GM23338 (cell line): ENCODE measurements around the gene CDH4. TPM values are rescaled to one million over a fixed set of nuclear protein-coding genes. Genes with fewer than 3 reads are reported as not detected.

ENCODE experiments used
- ATAC-seq: fragments of 200-7000 bp; cut with Tn5 transposase; 3 replicates; pipeline ENCODE4 v1.9.1; 2020
- DNase-seq: peaks from one replicate; pipeline ENCODE4 v3.0.0-alpha.2; 2015; ENCODE audit warnings: low spot score
- H2AFZ ChIP-seq: fragments of 200-600 bp; sonication (generic); 2 replicates; pipeline ENCODE4 v1.8.0; 2016; ENCODE audit warnings: antibody characterized with exemption, mild to moderate bottlenecking, moderate library complexity
- H3F3A ChIP-seq: fragments of 200-600 bp; sonication (generic); replicated peaks from 2 replicates; pipeline ENCODE4 v1.8.0; 2017; ENCODE audit warnings: antibody characterized with exemption, mixed run types, low read depth
- H3K27ac ChIP-seq: fragments of 200-600 bp; sonication (generic); 2 replicates; pipeline ENCODE4 v1.6.1; 2016; ENCODE audit warnings: low read depth
- H3K27me3 ChIP-seq: fragments of 200-600 bp; sonication (generic); 2 replicates; pipeline ENCODE4 v1.8.0; 2016; ENCODE audit warnings: mild to moderate bottlenecking, mixed run types, moderate library complexity; ENCODE audit not compliant: insufficient read depth
- H3K36me3 ChIP-seq: fragments of 200-600 bp; sonication (generic); 2 replicates; pipeline ENCODE4 v1.8.0; 2016; ENCODE audit warnings: mild to moderate bottlenecking; ENCODE audit not compliant: insufficient read depth
- H3K4me1 ChIP-seq: fragments of 200-600 bp; sonication (generic); 2 replicates; pipeline ENCODE4 v1.8.0; 2016; ENCODE audit warnings: mild to moderate bottlenecking, moderate library complexity; ENCODE audit not compliant: insufficient read depth
- H3K4me2 ChIP-seq: fragments of 200-600 bp; sonication (generic); 2 replicates; pipeline ENCODE4 v1.7.1; 2017; ENCODE audit warnings: mixed run types
- H3K4me3 ChIP-seq: fragments of 200-600 bp; sonication (generic); 2 replicates; pipeline ENCODE4 v1.6.1; 2016; ENCODE audit warnings: mixed run types
- H3K79me2 ChIP-seq: fragments of 200-600 bp; sonication (generic); replicated peaks from 2 replicates; pipeline ENCODE4 v1.8.0; 2017; ENCODE audit warnings: mild to moderate bottlenecking; ENCODE audit not compliant: insufficient read depth
- H3K9me2 ChIP-seq: fragments of 200-600 bp; sonication (generic); 2 replicates; pipeline ENCODE4 v1.8.0; 2017; ENCODE audit not compliant: insufficient read depth
- H4K20me1 ChIP-seq: fragments of 200-600 bp; sonication (generic); replicated peaks from 2 replicates; pipeline ENCODE4 v1.8.0; 2017; ENCODE audit warnings: mild to moderate bottlenecking; ENCODE audit not compliant: insufficient read depth
- H3K27ac Mint-ChIP-seq: 2 replicates; pipeline ENCODE4 v1.8.0; 2020; ENCODE audit warnings: inconsistent platforms, mild to moderate bottlenecking, moderate library complexity, mixed read lengths
- H3K27me3 Mint-ChIP-seq: 3 replicates; pipeline ENCODE4 v1.8.0; 2022; ENCODE audit warnings: low read depth, mild to moderate bottlenecking, moderate library complexity, mixed read lengths, inconsistent platforms; ENCODE audit not compliant: insufficient read depth, poor library complexity
- H3K36me3 Mint-ChIP-seq: 3 replicates; pipeline ENCODE4 v1.8.0; 2021; ENCODE audit warnings: low read depth, mild to moderate bottlenecking, inconsistent platforms, moderate library complexity, mixed read lengths
- H3K4me1 Mint-ChIP-seq: 3 replicates; pipeline ENCODE4 v1.8.0; 2020; ENCODE audit warnings: mild to moderate bottlenecking, inconsistent platforms, mixed read lengths
- H3K4me3 Mint-ChIP-seq: 3 replicates; pipeline ENCODE4 v1.8.0; 2021; ENCODE audit warnings: moderate library complexity, mild to moderate bottlenecking, inconsistent platforms, mixed read lengths
- H3K9me3 Mint-ChIP-seq: 3 replicates; pipeline ENCODE4 v1.8.0; 2020; ENCODE audit warnings: moderate library complexity, mild to moderate bottlenecking, inconsistent platforms, mixed read lengths
- JUNB ChIP-seq: IDR thresholded peaks from one replicate; pipeline ENCODE4 v1.6.1; 2016; ENCODE audit warnings: antibody characterized with exemption; ENCODE audit not compliant: unreplicated experiment
- ZNF462 ChIP-seq: fragments of 250-450 bp; sonication (Bioruptor Pico); IDR thresholded peaks from 2 replicates; pipeline ENCODE4 v1.5.0; 2020; ENCODE audit warnings: mild to moderate bottlenecking, moderate library complexity
- polyA plus RNA-seq: library from polyadenylated mRNA; unstranded; fragments of >200 nt; fragmentation: Nextera tagmentation; extraction: Ambion mirVana; gene quantifications from 2 replicates; pipeline ENCODE4 v1.2.1, GENCODE V29; 2016
- total RNA-seq: library from RNA; depleted of rRNA; stranded (reverse); fragments of >200 nt; shearing (Covaris generic); gene quantifications from 2 replicates; pipeline ENCODE4 v1.2.3, GENCODE V29; 2014
- TF ChIP-seq, protein P1 (sequence below): IDR thresholded peaks from 2 replicates; pipeline ENCODE4 v1.6.1; 2016; ENCODE audit warnings: antibody characterized with exemption
- TF ChIP-seq, protein P2 (sequence below), 2 experiments: fragments of 200-600 bp in 1 of 2; sonication (generic) in 1 of 2; conservative IDR thresholded peaks; 2 replicates each; pipeline versions ENCODE4 v1.5.1 to v1.6.1; 2016 to 2017; ENCODE audit warnings: antibody characterized with exemption in 2 of 2, low read depth in 2 of 2, mild to moderate bottlenecking in 2 of 2, moderate library complexity in 1 of 2

CDH4 gene
- total and polyA plus RNA-seq, 2 experiments from 2014 or later, result 1.2 to 4.2 TPM

DNA sequence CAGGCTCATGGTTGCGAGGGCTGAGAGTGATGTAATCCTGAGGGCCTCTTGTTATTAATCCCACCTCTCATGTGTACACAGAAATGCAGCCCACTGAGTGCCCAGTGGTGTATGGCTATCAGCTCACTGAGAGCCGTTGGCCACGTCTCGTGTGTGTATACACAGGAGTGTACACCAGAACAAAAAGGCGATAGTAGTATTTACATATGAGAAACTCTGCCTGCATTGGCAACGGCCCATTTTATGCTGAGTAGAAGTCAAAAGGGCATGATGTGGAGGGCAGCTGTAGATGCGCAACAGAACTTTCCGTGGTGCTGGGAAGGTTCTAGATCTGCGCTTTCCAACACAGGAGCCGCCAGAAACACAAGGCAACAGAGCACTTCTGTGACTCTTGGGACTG is 28.9 kb upstream of the CDH4 start:
- Histone ChIP-seq H3K9me2 (peaks cover 4% of the 10 kb centered on the region; the same call in 1 of the 2 replicates), H3K27me3 (peaks cover 9% of the 10 kb centered on the region; the same call in 1 of the 2 replicates), H3K4me3 (no peak overlapping the region), H4K20me1 (no peaks in the 10 kb centered on the region), H2AFZ (no peak overlapping the region), H3K79me2 (no peaks in the 10 kb centered on the region), H3K27ac (no peak overlapping the region), H3K36me3 (no peaks in the 10 kb centered on the region), H3K4me2 (no peak overlapping the region), H3F3A (no peaks in the 10 kb centered on the region), H3K4me1 (no peaks in the 10 kb centered on the region)
- H3K9me3 Mint-ChIP-seq, result peaks cover under 1% of the 10 kb centered on the region; the same call in 1 of the 3 replicates
- ATAC-seq, result no peak
- 0 out of 3 replicates have a peak, but pooled peaks cover under 1% of the 10 kb centered on the region for H3K4me1 Mint-ChIP-seq
- H3K27me3 Mint-ChIP-seq, result peaks cover 18% of the 10 kb centered on the region
- TF ChIP-seq, protein P1, sequence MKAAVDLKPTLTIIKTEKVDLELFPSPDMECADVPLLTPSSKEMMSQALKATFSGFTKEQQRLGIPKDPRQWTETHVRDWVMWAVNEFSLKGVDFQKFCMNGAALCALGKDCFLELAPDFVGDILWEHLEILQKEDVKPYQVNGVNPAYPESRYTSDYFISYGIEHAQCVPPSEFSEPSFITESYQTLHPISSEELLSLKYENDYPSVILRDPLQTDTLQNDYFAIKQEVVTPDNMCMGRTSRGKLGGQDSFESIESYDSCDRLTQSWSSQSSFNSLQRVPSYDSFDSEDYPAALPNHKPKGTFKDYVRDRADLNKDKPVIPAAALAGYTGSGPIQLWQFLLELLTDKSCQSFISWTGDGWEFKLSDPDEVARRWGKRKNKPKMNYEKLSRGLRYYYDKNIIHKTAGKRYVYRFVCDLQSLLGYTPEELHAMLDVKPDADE, result no peak
- TF ChIP-seq, protein P2, sequence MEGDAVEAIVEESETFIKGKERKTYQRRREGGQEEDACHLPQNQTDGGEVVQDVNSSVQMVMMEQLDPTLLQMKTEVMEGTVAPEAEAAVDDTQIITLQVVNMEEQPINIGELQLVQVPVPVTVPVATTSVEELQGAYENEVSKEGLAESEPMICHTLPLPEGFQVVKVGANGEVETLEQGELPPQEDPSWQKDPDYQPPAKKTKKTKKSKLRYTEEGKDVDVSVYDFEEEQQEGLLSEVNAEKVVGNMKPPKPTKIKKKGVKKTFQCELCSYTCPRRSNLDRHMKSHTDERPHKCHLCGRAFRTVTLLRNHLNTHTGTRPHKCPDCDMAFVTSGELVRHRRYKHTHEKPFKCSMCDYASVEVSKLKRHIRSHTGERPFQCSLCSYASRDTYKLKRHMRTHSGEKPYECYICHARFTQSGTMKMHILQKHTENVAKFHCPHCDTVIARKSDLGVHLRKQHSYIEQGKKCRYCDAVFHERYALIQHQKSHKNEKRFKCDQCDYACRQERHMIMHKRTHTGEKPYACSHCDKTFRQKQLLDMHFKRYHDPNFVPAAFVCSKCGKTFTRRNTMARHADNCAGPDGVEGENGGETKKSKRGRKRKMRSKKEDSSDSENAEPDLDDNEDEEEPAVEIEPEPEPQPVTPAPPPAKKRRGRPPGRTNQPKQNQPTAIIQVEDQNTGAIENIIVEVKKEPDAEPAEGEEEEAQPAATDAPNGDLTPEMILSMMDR (conservative IDR thresholded peaks at IDR 0.05; ENCODE audit: low read depth in 2 of 2), result no peak
- TF ChIP-seq JUNB (no peak), ZNF462 (CRISPR knock-in tag) (no peak)
- H3K27ac Mint-ChIP-seq, result no peak overlapping the region
- no peaks in the 10 kb centered on the region for H3K36me3 Mint-ChIP-seq
- H3K4me3 Mint-ChIP-seq, result no peak overlapping the region
- DNase-seq, result no peak
